Osteoblast (primary cell): ENCODE results near the gene HLF. TPM values are rescaled to one million over a fixed set of nuclear protein-coding genes. Genes with fewer than 3 reads are reported as not detected.

Experiments
- DNase-seq: peaks from one replicate; pipeline ENCODE4 v3.0.0; 2011; ENCODE audit warnings: low spot score, mixed read lengths; ENCODE audit not compliant: insufficient read length; ENCODE audit errors: missing footprints
- H2AFZ ChIP-seq: 2 replicates; pipeline ENCODE4 v1.6.0; 2011; ENCODE audit warnings: mild to moderate bottlenecking, low read length
- H3K27ac ChIP-seq: 2 replicates; pipeline ENCODE4 v1.5.1; 2011; ENCODE audit warnings: mild to moderate bottlenecking, low read depth, low read length, moderate library complexity
- H3K27me3 ChIP-seq: 2 replicates; pipeline ENCODE4 v1.6.0; 2012; ENCODE audit warnings: mild to moderate bottlenecking, control low read depth, inconsistent platforms, low read length, moderate library complexity; ENCODE audit not compliant: insufficient read depth
- H3K36me3 ChIP-seq: 2 replicates; pipeline ENCODE4 v1.5.1; 2011; ENCODE audit warnings: mild to moderate bottlenecking, low read length, control low read depth, moderate library complexity; ENCODE audit not compliant: insufficient read depth
- H3K4me1 ChIP-seq: 2 replicates; pipeline ENCODE4 v1.5.1; 2011; ENCODE audit warnings: mild to moderate bottlenecking, low read length, control low read depth, moderate library complexity; ENCODE audit not compliant: insufficient read depth
- H3K4me2 ChIP-seq: 2 replicates; pipeline ENCODE4 v1.6.0; 2011; ENCODE audit warnings: mild to moderate bottlenecking, low read length; ENCODE audit not compliant: insufficient read depth
- H3K4me3 ChIP-seq: fragments of 200-600 bp; sonication (generic); 3 replicates; pipeline ENCODE4 v1.5.1; 2012; ENCODE audit warnings: mild to moderate bottlenecking, low read length, inconsistent platforms; ENCODE audit not compliant: insufficient read depth
- H3K79me2 ChIP-seq: 2 replicates; pipeline ENCODE4 v1.6.0; 2012; ENCODE audit warnings: mild to moderate bottlenecking, low read length, control low read depth, inconsistent platforms; ENCODE audit not compliant: insufficient read depth
- H3K9me3 ChIP-seq: 2 replicates; pipeline ENCODE4 v1.5.1; 2011; ENCODE audit warnings: low read depth, low read length, control low read depth
- H4K20me1 ChIP-seq: 2 replicates; pipeline ENCODE4 v1.6.0; 2012; ENCODE audit warnings: mild to moderate bottlenecking, low read length, control low read depth; ENCODE audit not compliant: insufficient read depth
- CTCF ChIP-seq: IDR thresholded peaks from 2 replicates; pipeline ENCODE4 v1.5.1; 2011; ENCODE audit warnings: mild to moderate bottlenecking, low read depth, low read length, moderate library complexity; ENCODE audit errors: extremely low read depth
- total RNA-seq: library from RNA; depleted of rRNA; stranded (reverse); fragments of >200 nt; gene quantifications from 2 replicates; pipeline ENCODE4 v1.2.3, GENCODE V29; 2012

Gene HLF
- total RNA-seq, 1 donor, result under 0.01 TPM

- no peak for TF ChIP-seq CTCF
- no peaks in the 10 kb centered on the region for H3K4me1 ChIP-seq
- no peak for DNase-seq
- H3K4me2 ChIP-seq, result no peak overlapping the region
- H4K20me1 ChIP-seq, result no peaks in the 10 kb centered on the region
- no peaks in the 10 kb centered on the region for H3K9me3 ChIP-seq
- no peaks in the 10 kb centered on the region for H3K79me2 ChIP-seq
- no peak overlapping the region for H3K4me3 ChIP-seq
- no peak overlapping the region for H3K27ac ChIP-seq
- no peaks in the 10 kb centered on the region for H3K36me3 ChIP-seq
- H2AFZ ChIP-seq, result no peak overlapping the region
- H3K27me3 ChIP-seq, result peaks cover 8% of the 10 kb centered on the region
Observed at GRCh38 chr17:55360971-55361370, 96.2 kb downstream of the HLF start.

- Histone ChIP-seq H3K27me3 (peaks cover 15% of the 10 kb centered on the region), H3K9me3 (no peaks in the 10 kb centered on the region), H3K27ac (no peak overlapping the region), H2AFZ (no peak overlapping the region), H3K4me2 (no peak overlapping the region), H3K79me2 (no peaks in the 10 kb centered on the region), H4K20me1 (no peaks in the 10 kb centered on the region), H3K4me1 (no peaks in the 10 kb centered on the region), H3K4me3 (no peak overlapping the region), H3K36me3 (no peaks in the 10 kb centered on the region)
- no peak for DNase-seq
- TF ChIP-seq CTCF, result no peak
Observed at GRCh38 chr17:55363033-55363432, 98.3 kb downstream of the HLF start.

GRCh38 chr17:55366020-55366481 is 101.3 kb downstream of the HLF start:
- no peaks in the 10 kb centered on the region for H3K36me3 ChIP-seq
- H3K79me2 ChIP-seq, result no peaks in the 10 kb centered on the region
- no peak overlapping the region for H3K4me3 ChIP-seq
- no peak overlapping the region for H3K27ac ChIP-seq
- no peaks in the 10 kb centered on the region for H3K4me1 ChIP-seq
- no peak overlapping the region for H3K4me2 ChIP-seq
- H3K27me3 ChIP-seq, result peaks cover 15% of the 10 kb centered on the region
- H4K20me1 ChIP-seq, result no peaks in the 10 kb centered on the region
- peak; percentile 5 for DNase-seq
- H2AFZ ChIP-seq, result no peak overlapping the region
- no peak for TF ChIP-seq CTCF
- H3K9me3 ChIP-seq, result no peaks in the 10 kb centered on the region

GRCh38 chr17:55368706-55369105 is 103.9 kb downstream of the HLF start:
- H3K79me2 ChIP-seq, result no peaks in the 10 kb centered on the region
- DNase-seq, result no peak

More at GRCh38 chr17:55368706-55369105, 103.9 kb downstream of the HLF start:
- no peaks in the 10 kb centered on the region for H3K9me3 ChIP-seq
- no peaks in the 10 kb centered on the region for H4K20me1 ChIP-seq
- no peaks in the 10 kb centered on the region for H3K4me1 ChIP-seq
- no peaks in the 10 kb centered on the region for H3K36me3 ChIP-seq
- H3K27me3 ChIP-seq, result peaks cover 15% of the 10 kb centered on the region
- no peak overlapping the region for H2AFZ ChIP-seq
- no peak overlapping the region for H3K4me2 ChIP-seq
- no peak for TF ChIP-seq CTCF
- H3K27ac ChIP-seq, result no peak overlapping the region
- H3K4me3 ChIP-seq, result no peak overlapping the region

Other genes starting within 250 kb of the HLF start
- gene MMD, start 156.9 kb downstream of the HLF start, total RNA-seq, result 6.5 and 8.5 TPM in 2 replicates
- gene SMIM36, start 246.5 kb downstream of the HLF start, total RNA-seq, result not detected in 2 replicates